K562 (cell line): ENCODE measurements around the gene SERTM1. TPM values are rescaled to one million over a fixed set of nuclear protein-coding genes. Genes with fewer than 3 reads are reported as not detected.

Source experiments
- ATAC-seq: fragments of 200-7000 bp; cut with Tn5 transposase; 3 replicates; pipeline ENCODE4 v1.9.1; 2020; ENCODE audit warnings: moderate library complexity
- BruUV-seq: library from RNA; stranded (reverse); fragments of 400-500 nt; replicated peaks from 2 replicates; lab custom pipeline; 2021; lab: Mats Ljungman, UMichigan
- CTCF ChIA-PET: fragments of 300-600 bp; formaldehyde crosslinking; extraction: SDS; loops from one replicate; lab custom pipeline; 2021; ENCODE audit warnings: low intra/inter-chr PET ratio; lab: Yijun Ruan, JAX
- POLR2A ChIA-PET: fragments of 300-600, 350-650 bp; sonication (Branson Sonifier 250); formaldehyde crosslinking; extraction: SDS; loops from one replicate; lab custom pipeline; 2021; ENCODE audit warnings: antibody characterized with exemption, inconsistent platforms; lab: Yijun Ruan, JAX
- DNase-seq, 4 experiments: peaks; one replicate each; pipeline versions ENCODE4 v3.0.0 to v3.0.0-alpha.2; 2011 to 2018; ENCODE audit warnings: low spot score in 3 of 4, mixed read lengths in 3 of 4; ENCODE audit errors: extremely low read depth in 1 of 4
- FAIRE-seq: peaks from 2 replicates; lab custom pipeline; 2011; peaks lifted over from hg19 to GRCh38; lab: Jason Lieb, UNC
- H2AFZ ChIP-seq: 2 replicates; pipeline ENCODE4 v1.6.0; 2011; ENCODE audit warnings: low read depth, low read length, control low read depth, inconsistent platforms
- H3K27ac ChIP-seq: fragments of 200-600 bp; 3 replicates; pipeline ENCODE4 v1.8.0; 2011; ENCODE audit warnings: low read depth, mild to moderate bottlenecking, control low read depth, inconsistent platforms, low read length, moderate library complexity, mixed read lengths; ENCODE audit errors: extremely low read depth
- H3K27me3 ChIP-seq, 2 experiments: fragments of 300-600 bp in 1 of 2; 2 replicates in 1 of 2; 3 replicates in 1 of 2; pipeline versions ENCODE4 v1.6.0 to v1.8.0; 2011; ENCODE audit warnings: inconsistent platforms in 2 of 2, low read length in 2 of 2, mild to moderate bottlenecking in 1 of 2, mixed read lengths in 1 of 2, moderate library complexity in 1 of 2; ENCODE audit not compliant: control insufficient read depth in 2 of 2, insufficient read depth in 2 of 2
- H3K36me3 ChIP-seq: fragments of 300-600 bp; 3 replicates; pipeline ENCODE4 v1.8.0; 2011; ENCODE audit warnings: mild to moderate bottlenecking, low read length, inconsistent platforms; ENCODE audit not compliant: control insufficient read depth, insufficient read depth
- H3K4me1 ChIP-seq, 2 experiments: fragments of 200-600 bp in 1 of 2; replicated peaks in 1 of 2; 2 replicates in 1 of 2; 3 replicates in 1 of 2; pipeline versions ENCODE4 v1.5.1 to v1.8.0; 2011; ENCODE audit warnings: inconsistent platforms in 2 of 2, low read length in 2 of 2, mild to moderate bottlenecking in 1 of 2, mixed read lengths in 1 of 2, moderate library complexity in 1 of 2; ENCODE audit not compliant: control insufficient read depth in 2 of 2, insufficient read depth in 2 of 2
- H3K4me2 ChIP-seq: 2 replicates; pipeline ENCODE4 v1.6.1; 2011; ENCODE audit warnings: low read length, control low read depth, inconsistent platforms, mixed read lengths; ENCODE audit not compliant: insufficient read depth
- H3K4me3 ChIP-seq: fragments of 200-600 bp; sonication (generic), shearing (Covaris generic); 2 replicates; pipeline ENCODE4 v1.5.1; 2016; ENCODE audit warnings: control low read depth, inconsistent platforms
- H3K79me2 ChIP-seq: fragments of 200-600 bp; 3 replicates; pipeline ENCODE4 v1.8.0; 2011; ENCODE audit warnings: low read length, inconsistent platforms; ENCODE audit not compliant: control insufficient read depth, insufficient read depth
- H3K9ac ChIP-seq, 2 experiments: 2 replicates each; pipeline versions ENCODE4 v1.6.0 to v1.6.1; 2011; ENCODE audit warnings: low read depth in 2 of 2, low read length in 2 of 2, control low read depth in 1 of 2, inconsistent platforms in 1 of 2, mild to moderate bottlenecking in 1 of 2, mixed read lengths in 1 of 2; ENCODE audit not compliant: insufficient read depth in 1 of 2
- H3K9me1 ChIP-seq: one replicate; pipeline ENCODE4 v1.6.0; 2011; ENCODE audit warnings: inconsistent platforms, mild to moderate bottlenecking, low read length, moderate library complexity; ENCODE audit not compliant: control insufficient read depth, insufficient read depth
- H3K9me3 ChIP-seq: replicated peaks from 2 replicates; pipeline ENCODE4 v1.5.1; 2011; ENCODE audit warnings: low read depth, low read length, inconsistent platforms; ENCODE audit not compliant: control insufficient read depth, insufficient read depth
- H4K20me1 ChIP-seq: replicated peaks from 2 replicates; pipeline ENCODE4 v1.6.1; 2011; ENCODE audit warnings: low read length, inconsistent platforms, mixed read lengths; ENCODE audit not compliant: control insufficient read depth, insufficient read depth
- ETV5 ChIP-seq: sonication (generic); formaldehyde crosslinking; IDR thresholded peaks from 2 replicates; pipeline ENCODE4 v1.4.0; 2020; ENCODE audit warnings: low read depth, mild to moderate bottlenecking, missing genetic modification reagents
- HDAC3 ChIP-seq: fragments of 450-650 bp; IDR thresholded peaks from 2 replicates; pipeline ENCODE4 v1.6.1; 2018; ENCODE audit warnings: borderline replicate concordance, mild to moderate bottlenecking, moderate library complexity; ENCODE audit not compliant: partially characterized antibody
- KLF6 ChIP-seq: fragments of 250-450 bp; sonication (Bioruptor Pico); IDR thresholded peaks from 2 replicates; pipeline ENCODE4 v1.4.0; 2020; ENCODE audit warnings: mild to moderate bottlenecking, moderate library complexity, borderline replicate concordance
- NCOR1 ChIP-seq: fragments of 450-650 bp; IDR thresholded peaks from 2 replicates; pipeline ENCODE4 v1.6.1; 2016; ENCODE audit warnings: mild to moderate bottlenecking, moderate library complexity
- TBP ChIP-seq: optimal IDR thresholded peaks from 2 replicates; pipeline ENCODE3; 2011; ENCODE audit warnings: low read depth, low read length, improper control_type of control experiment
- ZNF263 ChIP-seq: sonication (generic); formaldehyde crosslinking; IDR thresholded peaks from 2 replicates; pipeline ENCODE4 v1.8.0; 2022; ENCODE audit warnings: mild to moderate bottlenecking, missing genetic modification reagents, borderline replicate concordance
- ZNF384 ChIP-seq: IDR thresholded peaks from 2 replicates; pipeline ENCODE4 v1.6.1; 2012; ENCODE audit warnings: low read depth, low read length, improper control_type of control experiment
- ZNF77 ChIP-seq: fragments of 250-450 bp; sonication (Bioruptor Pico); IDR thresholded peaks from 2 replicates; pipeline ENCODE4 v1.5.0; 2020
- ZNF785 ChIP-seq: fragments of 250-450 bp; sonication (Bioruptor Pico); IDR thresholded peaks from 2 replicates; pipeline ENCODE4 v1.4.0; 2020; ENCODE audit warnings: mild to moderate bottlenecking
- WGBS: fragments of 100-300 bp; shearing (Covaris generic); methylation state at CpG from one replicate; pipeline ENCODE4 v1.1.6; 2016; ENCODE audit warnings: low coverage, mixed read lengths; ENCODE audit not compliant: insufficient coverage; ENCODE audit errors: missing lambda C conversion rate; 5-methylcytosine and 5-hydroxymethylcytosine counted together
- in situ Hi-C: fragments of 300-500 bp; cut with MboI; formaldehyde crosslinking; loops from 4 replicates; pipeline ENCODE4 v1.15.0; 2018; ENCODE audit warnings: inconsistent platforms, mixed read lengths
- intact Hi-C: fragments of 100-400 bp; cut with micrococcal nuclease; formaldehyde crosslinking; loops from 2 replicates; pipeline ENCODE4 v1.14.2; 2022
- polyA plus RNA-seq, 8 experiments: library from polyadenylated mRNA; depleted of rRNA in 4 of 8; stranded (reverse) in 5 of 8; unstranded in 3 of 8; fragments of >200 nt; fragmentation: Nextera tagmentation in 2 of 8; fragmentation: Illumina TruSeq in 1 of 8; extraction: Ambion mirVana in 2 of 8; extraction: Trizol in 1 of 8; gene quantifications; 2 replicates each; pipeline versions ENCODE4 v1.2.1 to v1.2.3, GENCODE V29; 2011 to 2014; ENCODE audit warnings: inconsistent platforms in 1 of 8, missing spikeins in 1 of 8
- total RNA-seq, 7 experiments: library from RNA; depleted of rRNA in 6 of 7; stranded (reverse); fragments of >200 nt in 6 of 7; fragmentation: Illumina TruSeq in 2 of 7; extraction: Trizol in 2 of 7; gene quantifications; 2 replicates each; pipeline versions ENCODE4 v1.2.1 to v1.2.3, GENCODE V29; 2011 to 2021; ENCODE audit warnings: low replicate concordance in 1 of 7
- TF ChIP-seq, protein P1 (sequence below): sonication (generic); formaldehyde crosslinking; IDR thresholded peaks from 2 replicates; pipeline ENCODE4 v1.4.0; 2020; ENCODE audit warnings: mild to moderate bottlenecking, missing genetic modification reagents

The SERTM1 gene
- total and polyA plus RNA-seq, 9 of the 15 experiments (the other 6 are each of a cell fraction or from before 2014, with no cell fraction given), result not detected

DNA sequence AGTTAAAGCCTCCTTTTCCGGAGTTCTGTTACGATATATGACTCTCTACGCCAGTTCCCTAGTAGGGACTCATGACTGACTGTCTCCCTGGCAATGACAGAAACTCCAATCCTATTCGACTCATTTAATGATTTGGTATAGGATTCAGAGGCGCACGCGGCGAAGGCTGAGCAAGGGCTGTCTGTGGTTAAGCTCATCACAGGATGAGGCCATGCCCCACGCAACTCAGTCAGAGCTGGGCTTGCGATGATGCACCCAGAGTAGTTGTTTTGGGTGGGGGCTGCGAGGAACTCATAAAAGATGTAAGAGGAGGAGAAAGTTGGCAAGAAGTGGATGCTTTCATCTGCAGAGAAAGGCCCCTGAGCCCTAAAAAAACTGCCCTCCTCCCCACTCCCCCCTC, 468 bp upstream of the SERTM1 start:
- H3K4me3 ChIP-seq, result no peak overlapping the region
- TF ChIP-seq, protein P1, sequence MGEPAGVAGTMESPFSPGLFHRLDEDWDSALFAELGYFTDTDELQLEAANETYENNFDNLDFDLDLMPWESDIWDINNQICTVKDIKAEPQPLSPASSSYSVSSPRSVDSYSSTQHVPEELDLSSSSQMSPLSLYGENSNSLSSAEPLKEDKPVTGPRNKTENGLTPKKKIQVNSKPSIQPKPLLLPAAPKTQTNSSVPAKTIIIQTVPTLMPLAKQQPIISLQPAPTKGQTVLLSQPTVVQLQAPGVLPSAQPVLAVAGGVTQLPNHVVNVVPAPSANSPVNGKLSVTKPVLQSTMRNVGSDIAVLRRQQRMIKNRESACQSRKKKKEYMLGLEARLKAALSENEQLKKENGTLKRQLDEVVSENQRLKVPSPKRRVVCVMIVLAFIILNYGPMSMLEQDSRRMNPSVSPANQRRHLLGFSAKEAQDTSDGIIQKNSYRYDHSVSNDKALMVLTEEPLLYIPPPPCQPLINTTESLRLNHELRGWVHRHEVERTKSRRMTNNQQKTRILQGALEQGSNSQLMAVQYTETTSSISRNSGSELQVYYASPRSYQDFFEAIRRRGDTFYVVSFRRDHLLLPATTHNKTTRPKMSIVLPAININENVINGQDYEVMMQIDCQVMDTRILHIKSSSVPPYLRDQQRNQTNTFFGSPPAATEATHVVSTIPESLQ (CRISPR knock-in tag), result no peak
- TF ChIP-seq ZNF785 (CRISPR knock-in tag) (no peak), ETV5 (CRISPR knock-in tag) (no peak), ZNF263 (CRISPR knock-in tag) (no peak), HDAC3 (no peak), KLF6 (CRISPR knock-in tag) (no peak), NCOR1 (no peak), TBP (no peak), ZNF77 (no peak), ZNF384 (no peak)
- H3K9me3 ChIP-seq, result no peaks in the 10 kb centered on the region
- no peaks in the 10 kb centered on the region for H3K79me2 ChIP-seq
- H3K27me3 ChIP-seq, result peaks cover 0 to 23% of the 10 kb centered on the region in 2 experiments; a peak in 3 of 5 replicates
- H4K20me1 ChIP-seq, result no peaks in the 10 kb centered on the region
- no TSS peak for BruUV-seq
- no peak for ATAC-seq
- FAIRE-seq, result no peak
- ChIA-PET POLR2A (no interaction called here), CTCF (no interaction called here)
- no peak overlapping the region for H3K9ac ChIP-seq
- intact Hi-C loops (no loop called here), in situ Hi-C loops (no loop called here)
- H3K4me2 ChIP-seq, result no peak overlapping the region
- H3K4me1 ChIP-seq, result peaks cover 0 to 5% of the 10 kb centered on the region in 2 experiments; a peak in 1 of 5 replicates
- H3K27ac ChIP-seq, result no peak overlapping the region
- no peak overlapping the region for H2AFZ ChIP-seq
- DNase-seq, result no peak
- H3K9me1 ChIP-seq, result no peaks in the 10 kb centered on the region
- WGBS, result 4% methylated on average over 6 of the region's 11 CpGs
- no peaks in the 10 kb centered on the region for H3K36me3 ChIP-seq
